Mesothelial cell of epicardium (in vitro differentiated cells): ENCODE results near the gene AMFR. TPM values are rescaled to one million over a fixed set of nuclear protein-coding genes. Genes with fewer than 3 reads are reported as not detected.

Experiments used
- DNase-seq, 2 experiments: peaks; one replicate each; pipeline ENCODE4 v3.0.0; 2021; ENCODE audit warnings: low spot score in 2 of 2; ENCODE audit not compliant: unreplicated experiment in 2 of 2
- H3K27ac Mint-ChIP-seq: 2 replicates; pipeline ENCODE4 v1.8.0; 2021; ENCODE audit warnings: mixed read lengths
- H3K27me3 Mint-ChIP-seq: 2 replicates; pipeline ENCODE4 v1.8.0; 2021; ENCODE audit warnings: low read depth, mixed read lengths
- H3K36me3 Mint-ChIP-seq: 2 replicates; pipeline ENCODE4 v1.8.0; 2021; ENCODE audit warnings: mixed read lengths
- H3K4me1 Mint-ChIP-seq: 2 replicates; pipeline ENCODE4 v1.8.0; 2021; ENCODE audit warnings: mixed read lengths
- H3K4me3 Mint-ChIP-seq: 2 replicates; pipeline ENCODE4 v1.8.0; 2021; ENCODE audit warnings: mild to moderate bottlenecking, moderate library complexity, mixed read lengths
- H3K9me3 Mint-ChIP-seq: 2 replicates; pipeline ENCODE4 v1.8.0; 2021; ENCODE audit warnings: mixed read lengths
- total RNA-seq: library from RNA; stranded (reverse); gene quantifications from 3 replicates; pipeline ENCODE4 v1.2.1, GENCODE V29; 2021
- TF ChIP-seq, protein P1 (sequence below): fragments of 200-600 bp; sonication (generic); IDR thresholded peaks from one replicate; pipeline ENCODE4 v1.5.0; 2021; ENCODE audit warnings: antibody characterized with exemption; ENCODE audit not compliant: unreplicated experiment

AMFR gene
- total RNA-seq, 1 donor from 2014 or later = 60.0 TPM

DNA sequence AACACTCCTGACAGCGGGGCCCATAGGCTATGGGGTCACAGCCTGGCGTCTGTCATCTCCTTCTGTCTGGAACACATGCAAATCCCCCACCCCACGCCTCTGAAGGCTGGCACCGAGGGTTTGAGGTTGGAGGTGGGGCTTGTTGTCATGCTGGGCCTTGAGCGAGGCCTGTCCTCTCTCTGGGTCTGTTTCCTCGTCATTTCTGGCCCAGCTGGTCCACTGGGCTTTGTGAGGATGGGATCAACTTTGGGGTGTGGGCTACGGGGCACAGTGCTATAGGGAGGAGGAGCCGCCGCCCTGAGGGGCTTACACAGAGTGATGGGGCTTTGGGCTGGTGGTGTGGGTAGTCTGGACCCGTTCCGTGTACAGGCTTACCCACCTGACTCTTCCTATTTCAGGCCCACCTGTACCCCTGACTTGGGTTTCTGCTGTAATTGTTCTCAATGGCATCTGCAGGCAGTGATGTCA is 87.5 kb downstream of the AMFR start:
- Mint-ChIP-seq H3K4me3 (no peak overlapping the region), H3K27ac (no peak overlapping the region), H3K4me1 (no peaks in the 10 kb centered on the region), H3K27me3 (no peaks in the 10 kb centered on the region), H3K9me3 (no peaks in the 10 kb centered on the region), H3K36me3 (no peaks in the 10 kb centered on the region)
- DNase-seq = no peak
- TF ChIP-seq, protein P1, sequence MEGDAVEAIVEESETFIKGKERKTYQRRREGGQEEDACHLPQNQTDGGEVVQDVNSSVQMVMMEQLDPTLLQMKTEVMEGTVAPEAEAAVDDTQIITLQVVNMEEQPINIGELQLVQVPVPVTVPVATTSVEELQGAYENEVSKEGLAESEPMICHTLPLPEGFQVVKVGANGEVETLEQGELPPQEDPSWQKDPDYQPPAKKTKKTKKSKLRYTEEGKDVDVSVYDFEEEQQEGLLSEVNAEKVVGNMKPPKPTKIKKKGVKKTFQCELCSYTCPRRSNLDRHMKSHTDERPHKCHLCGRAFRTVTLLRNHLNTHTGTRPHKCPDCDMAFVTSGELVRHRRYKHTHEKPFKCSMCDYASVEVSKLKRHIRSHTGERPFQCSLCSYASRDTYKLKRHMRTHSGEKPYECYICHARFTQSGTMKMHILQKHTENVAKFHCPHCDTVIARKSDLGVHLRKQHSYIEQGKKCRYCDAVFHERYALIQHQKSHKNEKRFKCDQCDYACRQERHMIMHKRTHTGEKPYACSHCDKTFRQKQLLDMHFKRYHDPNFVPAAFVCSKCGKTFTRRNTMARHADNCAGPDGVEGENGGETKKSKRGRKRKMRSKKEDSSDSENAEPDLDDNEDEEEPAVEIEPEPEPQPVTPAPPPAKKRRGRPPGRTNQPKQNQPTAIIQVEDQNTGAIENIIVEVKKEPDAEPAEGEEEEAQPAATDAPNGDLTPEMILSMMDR = no peak

DNA sequence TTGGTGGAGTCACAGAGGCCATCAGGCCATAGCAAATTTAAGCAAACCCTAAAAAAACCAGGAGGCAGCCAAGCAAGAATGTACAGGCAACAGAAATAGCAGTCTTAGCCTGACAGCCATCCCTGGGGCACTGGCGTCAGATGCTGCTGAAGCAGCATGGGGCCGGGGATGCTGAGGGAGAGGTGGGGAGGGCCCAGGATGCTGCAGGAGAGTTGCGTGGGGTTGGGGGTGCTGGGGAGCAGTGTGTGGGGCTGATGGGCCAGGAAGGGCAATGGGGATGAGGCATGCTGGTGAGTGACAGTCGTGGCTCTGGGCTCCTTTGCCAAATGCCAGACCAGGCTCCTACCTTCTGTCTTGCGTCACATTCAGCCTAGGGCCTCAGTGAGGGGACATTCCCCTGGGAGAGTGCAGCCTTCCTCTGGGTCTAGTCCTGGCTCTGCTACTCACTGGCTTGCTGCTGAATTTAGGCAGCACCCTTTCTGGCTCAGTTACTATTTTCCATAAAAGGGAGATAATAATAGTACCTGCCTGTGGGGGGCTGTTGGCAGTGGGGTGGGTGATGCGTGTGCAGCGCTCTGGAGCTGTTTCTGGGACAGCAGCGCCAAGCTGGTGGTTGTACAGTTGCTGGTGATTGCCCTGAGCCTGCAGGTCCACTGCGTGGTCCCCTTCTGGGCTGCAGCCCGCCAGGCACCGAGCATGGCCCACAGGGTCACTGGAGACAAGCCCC is 88.1 kb downstream of the AMFR start:
- no peaks in the 10 kb centered on the region for H3K27me3 Mint-ChIP-seq

DNA sequence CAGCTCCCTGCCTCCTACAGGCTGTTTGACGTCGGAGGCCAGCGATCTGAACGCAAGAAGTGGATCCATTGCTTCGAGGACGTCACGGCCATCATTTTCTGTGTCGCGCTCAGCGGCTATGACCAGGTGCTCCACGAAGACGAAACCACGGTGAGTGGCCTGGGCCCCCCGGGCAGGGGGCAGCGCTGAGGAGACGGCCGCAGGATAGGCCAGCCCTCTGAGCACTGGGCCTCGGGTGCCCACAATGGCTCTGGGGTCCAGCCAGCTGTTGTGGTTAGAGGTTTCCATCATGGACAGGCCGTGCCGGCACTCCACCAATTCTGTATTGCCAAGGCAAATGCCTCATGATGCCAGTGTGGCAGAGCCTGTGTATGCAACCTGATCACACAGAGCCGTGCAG is 88.6 kb downstream of the AMFR start:
- Mint-ChIP-seq H3K4me3 (no peak overlapping the region), H3K4me1 (peaks cover 3% of the 10 kb centered on the region), H3K27me3 (no peaks in the 10 kb centered on the region), H3K9me3 (no peaks in the 10 kb centered on the region), H3K36me3 (no peaks in the 10 kb centered on the region), H3K27ac (no peak overlapping the region)
- TF ChIP-seq, protein P1 = no peak
- no peak for DNase-seq

More for the DNA sequence above, 88.1 kb downstream of the AMFR start:
- H3K9me3 Mint-ChIP-seq = no peaks in the 10 kb centered on the region
- H3K4me3 Mint-ChIP-seq = no peak overlapping the region
- H3K4me1 Mint-ChIP-seq = peaks cover 2% of the 10 kb centered on the region
- no peak overlapping the region for H3K27ac Mint-ChIP-seq
- DNase-seq = no peak
- TF ChIP-seq, protein P1 = no peak
- no peaks in the 10 kb centered on the region for H3K36me3 Mint-ChIP-seq

DNA sequence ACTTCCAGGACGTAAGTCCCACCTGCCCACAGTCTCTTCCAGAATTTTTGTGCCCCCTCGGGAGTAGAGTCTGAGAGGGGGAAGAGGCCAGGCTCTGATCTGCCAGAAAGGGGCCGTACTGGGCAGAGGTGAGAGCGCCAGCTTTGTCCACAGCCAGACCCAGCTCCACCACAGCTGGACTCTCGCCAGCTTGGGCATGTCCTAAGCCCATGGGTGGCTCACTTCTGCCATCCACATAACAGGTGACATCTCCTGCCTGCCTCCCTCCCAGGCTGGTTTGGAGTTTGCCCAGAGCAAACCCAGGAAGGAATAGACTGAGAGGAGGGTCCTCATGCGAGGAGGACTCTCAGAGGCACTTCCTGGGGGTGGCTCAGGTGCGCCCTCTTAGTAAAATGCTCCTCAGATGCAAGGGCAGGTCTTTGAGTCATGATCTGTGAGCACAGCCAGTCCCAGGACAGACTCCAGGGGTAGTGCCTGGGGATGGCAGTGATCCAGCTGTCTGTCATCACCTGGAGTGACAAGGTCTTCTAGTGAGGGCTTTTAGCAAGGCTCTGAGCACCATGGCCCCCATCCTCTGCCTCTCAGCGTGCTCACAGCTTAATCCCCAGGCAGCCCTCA is 89.2 kb downstream of the AMFR start:
- TF ChIP-seq, protein P1 = no peak
- peaks cover 6% of the 10 kb centered on the region for H3K4me1 Mint-ChIP-seq
- no peaks in the 10 kb centered on the region for H3K27me3 Mint-ChIP-seq
- H3K9me3 Mint-ChIP-seq = no peaks in the 10 kb centered on the region
- no peaks in the 10 kb centered on the region for H3K36me3 Mint-ChIP-seq
- no peak overlapping the region for H3K27ac Mint-ChIP-seq
- H3K4me3 Mint-ChIP-seq = no peak overlapping the region
- DNase-seq = no peak

DNA sequence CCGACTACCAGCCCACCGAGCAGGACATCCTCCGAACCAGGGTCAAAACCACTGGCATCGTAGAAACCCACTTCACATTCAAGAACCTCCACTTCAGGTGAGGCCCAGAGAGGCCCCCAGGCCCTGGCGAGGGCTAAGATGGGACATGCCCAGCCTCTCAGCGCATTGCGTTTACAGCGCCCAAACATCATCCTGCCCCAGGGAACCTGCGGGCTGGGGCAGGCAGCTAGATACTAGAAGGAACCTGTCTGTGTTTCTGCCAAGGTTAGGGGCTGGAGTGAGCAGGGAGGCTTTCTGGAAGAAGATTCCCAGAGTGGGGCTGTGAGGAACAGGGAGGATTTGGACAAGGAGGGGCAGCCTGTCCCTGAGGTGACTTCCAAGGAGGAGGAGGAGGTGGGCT is 90.6 kb downstream of the AMFR start:
- Mint-ChIP-seq H3K36me3 (no peaks in the 10 kb centered on the region), H3K27me3 (no peaks in the 10 kb centered on the region), H3K9me3 (no peaks in the 10 kb centered on the region), H3K27ac (no peak overlapping the region), H3K4me3 (no peak overlapping the region), H3K4me1 (peaks cover 17% of the 10 kb centered on the region)
- no peak for DNase-seq
- TF ChIP-seq, protein P1 = no peak
